ENCODE results near the gene CHAT.

Gene CHAT

DNA sequence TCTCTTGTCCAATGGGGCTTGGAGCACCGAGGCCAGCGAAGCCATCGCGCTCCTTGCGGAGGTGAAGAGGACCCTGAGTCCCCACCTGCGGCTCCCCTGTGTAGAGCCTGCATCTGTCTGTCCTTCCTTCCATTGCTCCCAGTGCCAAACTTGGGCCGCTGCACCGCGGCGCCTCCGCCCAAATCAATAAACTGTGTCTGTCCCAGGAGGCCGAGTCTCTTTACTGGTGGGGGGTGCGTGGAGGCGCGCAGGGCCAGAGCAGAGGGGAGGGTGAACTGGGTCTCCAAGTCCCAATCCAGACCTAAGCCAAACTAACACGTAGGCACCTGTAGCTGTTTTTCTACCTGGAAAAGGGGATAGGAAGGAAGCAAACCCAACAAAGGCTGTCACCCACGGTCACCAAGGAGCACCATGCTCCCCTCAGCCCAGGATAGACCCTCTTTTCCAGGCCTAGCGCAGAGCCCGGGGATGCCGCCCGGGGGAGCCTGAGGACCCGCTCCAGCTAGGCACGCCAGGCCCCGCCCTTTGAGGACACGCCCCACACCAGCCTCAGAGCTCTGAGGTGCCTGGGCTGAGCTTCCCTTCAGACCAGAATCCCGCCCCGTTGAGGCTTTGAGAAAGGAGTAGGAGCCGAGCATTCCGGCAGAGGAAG is 1.2 kb upstream of the CHAT start:
- DNase-seq (ENCODE audit: low read depth), result no peak

GRCh38 chr10:49613165-49613881 is 514 bp upstream of the CHAT start:
- no peak for DNase-seq (ENCODE audit: low read depth)

GRCh38 chr10:49614242-49615198 is 683 bp downstream of the CHAT start:
- no peak for DNase-seq (ENCODE audit: low read depth)

GRCh38 chr10:49615213-49615612 is 1.4 kb downstream of the CHAT start:
- DNase-seq (ENCODE audit: low read depth), result no peak

- no peak for DNase-seq (ENCODE audit: low read depth)
Observed at GRCh38 chr10:49615721-49616120, 1.9 kb downstream of the CHAT start.

DNA sequence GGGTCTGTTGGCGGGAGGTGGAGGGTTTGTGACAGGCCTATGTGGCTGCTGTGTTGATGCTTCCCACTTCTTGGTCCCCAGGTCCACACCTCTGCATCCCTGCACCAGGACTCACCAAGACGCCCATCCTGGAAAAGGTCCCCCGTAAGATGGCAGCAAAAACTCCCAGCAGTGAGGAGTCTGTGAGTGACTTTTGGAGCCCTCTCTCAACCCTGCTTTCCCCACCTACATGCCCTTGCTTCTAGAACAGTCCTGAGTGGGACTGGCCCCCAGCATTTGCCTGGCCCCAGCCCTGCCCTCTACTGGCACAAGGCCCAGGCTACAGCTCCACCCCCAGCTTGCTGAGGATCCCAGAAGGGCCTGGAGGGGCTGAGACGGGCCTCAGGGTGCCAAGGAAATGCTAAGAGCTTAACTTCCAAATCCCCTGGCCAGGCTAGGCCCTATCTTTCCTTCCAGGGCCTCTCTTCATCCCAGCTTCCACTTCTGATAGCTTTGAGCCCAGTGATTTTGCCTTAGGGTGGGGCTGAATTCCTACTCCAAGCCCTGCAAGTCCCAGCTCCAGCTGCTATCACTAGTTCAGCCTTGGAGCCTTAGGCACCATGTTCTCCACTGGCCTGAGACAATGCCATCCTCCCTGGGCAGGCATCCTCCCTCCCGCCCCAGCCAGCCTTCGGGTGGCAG is 2.7 kb downstream of the CHAT start:
- DNase-seq (ENCODE audit: low read depth), result no peak

DNA sequence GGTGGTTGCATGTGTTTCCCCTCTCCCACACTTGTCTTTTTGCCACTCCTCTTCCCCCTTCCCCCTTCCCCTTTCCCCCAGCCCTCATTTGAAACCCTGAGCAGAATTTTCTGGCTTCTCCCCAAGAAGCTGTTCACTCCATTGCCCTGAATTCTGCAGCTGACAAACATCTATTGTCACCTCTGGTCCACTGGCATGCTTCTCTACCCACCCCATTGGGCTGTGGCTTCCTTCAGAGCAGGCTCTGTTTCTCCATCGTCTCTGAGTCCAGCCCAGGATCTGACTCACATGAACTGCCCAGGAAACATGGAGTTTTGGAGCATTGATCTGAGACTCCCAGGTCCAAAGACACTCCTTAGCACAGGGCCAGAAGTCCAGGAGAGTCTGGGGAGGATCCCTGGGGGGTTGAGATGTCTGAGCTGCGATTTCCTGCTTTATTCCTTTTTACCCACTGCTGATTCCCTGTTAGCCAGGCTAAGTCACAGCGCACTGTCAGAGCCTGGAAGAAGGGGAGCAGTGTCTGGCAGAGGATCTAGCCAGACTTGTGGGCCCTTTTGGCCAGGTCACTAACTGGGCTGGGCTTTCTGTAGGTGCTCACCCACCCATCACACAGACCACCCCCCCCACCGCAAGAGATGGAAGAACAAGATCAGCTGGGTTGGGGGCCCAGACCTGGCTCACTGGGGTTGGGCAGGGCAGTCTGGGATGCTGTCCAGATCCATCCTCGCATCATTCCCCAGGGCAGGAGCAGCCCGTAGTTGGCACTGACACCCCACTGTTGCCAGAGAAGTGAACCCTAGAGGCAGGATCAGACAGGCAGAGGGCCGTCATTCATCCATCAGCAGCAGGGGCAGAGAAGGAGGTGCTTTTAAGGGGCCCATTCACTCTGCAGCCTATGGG is 3.5 kb downstream of the CHAT start:
- DNase-seq (ENCODE audit: low read depth), result no peak

DNA sequence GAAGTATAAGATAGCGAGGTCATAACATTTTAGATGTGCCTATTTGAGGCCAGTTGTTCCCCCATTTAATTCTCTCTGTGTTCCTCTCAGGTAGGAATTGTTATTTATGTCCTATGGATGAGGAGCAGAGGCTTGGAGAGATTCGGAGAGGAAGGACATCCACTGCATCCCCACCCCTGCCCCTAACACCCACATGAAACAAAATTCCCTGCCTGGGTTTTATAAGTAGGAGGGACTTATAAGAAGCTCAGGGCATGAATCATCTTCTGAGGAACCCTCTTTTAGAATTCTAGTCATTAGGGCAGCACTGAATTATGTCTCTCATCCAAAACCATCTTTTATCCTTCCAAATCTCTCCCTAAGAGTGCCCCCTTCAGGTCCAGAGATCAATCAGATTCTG is 5.0 kb downstream of the CHAT start:
- DNase-seq (ENCODE audit: low read depth), result no peak

DNA sequence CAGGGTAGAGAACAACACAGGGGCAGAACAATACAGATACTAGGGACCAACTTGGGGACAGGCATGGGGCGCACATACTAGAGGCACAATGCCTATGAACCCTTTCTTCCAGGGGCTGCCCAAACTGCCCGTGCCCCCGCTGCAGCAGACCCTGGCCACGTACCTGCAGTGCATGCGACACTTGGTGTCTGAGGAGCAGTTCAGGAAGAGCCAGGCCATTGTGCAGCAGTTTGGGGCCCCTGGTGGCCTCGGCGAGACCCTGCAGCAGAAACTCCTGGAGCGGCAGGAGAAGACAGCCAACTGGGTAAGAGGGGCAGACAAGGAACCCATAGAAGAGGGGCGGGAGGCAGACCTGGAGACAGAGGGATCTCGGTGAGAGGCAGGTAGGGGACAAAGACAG is 5.8 kb downstream of the CHAT start:
- no peak for DNase-seq (ENCODE audit: low read depth)

- DNase-seq (ENCODE audit: low read depth), result no peak
Observed at GRCh38 chr10:49620286-49620810, 6.5 kb downstream of the CHAT start.

DNA sequence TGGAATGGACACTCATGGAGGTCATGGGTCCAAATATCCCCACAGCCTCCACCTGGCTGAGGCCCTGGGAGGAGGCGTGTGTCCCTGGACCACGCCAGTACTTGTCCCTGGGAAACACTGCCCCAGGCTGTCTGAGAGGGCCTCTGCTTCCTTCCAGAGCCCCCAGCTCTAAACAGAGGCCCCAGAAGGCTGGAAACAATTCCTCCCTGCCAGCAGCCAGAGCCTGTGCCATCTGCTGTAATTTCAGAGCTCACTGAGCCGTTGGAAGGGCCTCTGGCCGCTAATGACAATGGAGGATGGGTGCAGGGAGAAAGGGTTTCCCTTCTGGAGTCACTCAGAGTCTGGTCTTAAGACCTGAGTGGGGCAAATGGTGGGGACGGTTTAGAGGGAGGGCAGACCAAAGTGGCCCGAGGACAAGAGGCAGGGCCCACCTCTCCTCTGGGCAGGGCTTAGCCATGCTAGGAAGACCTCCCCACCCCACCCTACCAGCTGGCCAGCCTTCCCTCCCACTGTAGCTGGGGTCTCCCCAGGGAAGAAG is 7.1 kb downstream of the CHAT start:
- DNase-seq (ENCODE audit: low read depth), result no peak

GRCh38 chr10:49621561-49621960 is 7.7 kb downstream of the CHAT start:
- no peak for DNase-seq (ENCODE audit: low read depth)

- DNase-seq (ENCODE audit: low read depth), result no peak
Observed at GRCh38 chr10:49622426-49623425, 8.9 kb downstream of the CHAT start.

- DNase-seq (ENCODE audit: low read depth), result no peak
Observed at GRCh38 chr10:49624629-49625028, 10.8 kb downstream of the CHAT start.

DNA sequence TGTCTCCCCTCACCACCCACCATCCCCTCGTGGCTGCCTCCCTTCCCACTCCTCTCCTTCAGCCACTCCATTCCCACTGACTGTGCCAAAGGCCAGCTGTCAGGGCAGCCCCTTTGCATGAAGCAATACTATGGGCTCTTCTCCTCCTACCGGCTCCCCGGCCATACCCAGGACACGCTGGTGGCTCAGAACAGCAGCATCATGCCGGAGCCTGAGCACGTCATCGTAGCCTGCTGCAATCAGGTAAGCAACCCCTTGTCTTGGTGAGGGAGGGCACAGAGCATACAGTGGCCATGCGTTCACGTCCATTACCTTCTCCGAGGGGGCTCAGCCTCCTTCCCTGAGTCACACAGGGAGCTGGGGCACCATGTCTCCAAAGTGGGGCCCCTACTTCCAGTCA is 11.6 kb downstream of the CHAT start:
- DNase-seq (ENCODE audit: low read depth), result no peak

DNA sequence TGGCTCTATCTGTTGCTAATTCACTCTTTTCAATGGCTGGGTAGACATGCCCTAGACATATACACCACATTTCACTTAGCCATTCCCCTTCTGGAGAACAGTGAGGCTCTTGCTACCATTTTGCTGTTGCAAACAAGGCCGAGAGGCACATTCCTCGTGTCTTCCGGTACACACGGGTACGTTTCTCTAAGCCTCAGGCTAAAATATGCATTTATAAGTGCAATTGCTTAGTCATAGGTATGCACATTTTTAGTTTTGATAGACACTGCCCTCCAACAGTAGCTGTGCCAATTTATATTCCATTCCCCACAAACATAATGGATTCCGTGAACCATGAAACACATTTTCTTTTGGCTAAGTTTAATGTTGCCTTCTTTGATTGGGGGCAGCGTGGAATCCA is 13.2 kb downstream of the CHAT start:
- no peak for DNase-seq (ENCODE audit: low read depth)

- no peak for DNase-seq (ENCODE audit: low read depth)
Observed at GRCh38 chr10:49627644-49628247, 13.9 kb downstream of the CHAT start.

DNA sequence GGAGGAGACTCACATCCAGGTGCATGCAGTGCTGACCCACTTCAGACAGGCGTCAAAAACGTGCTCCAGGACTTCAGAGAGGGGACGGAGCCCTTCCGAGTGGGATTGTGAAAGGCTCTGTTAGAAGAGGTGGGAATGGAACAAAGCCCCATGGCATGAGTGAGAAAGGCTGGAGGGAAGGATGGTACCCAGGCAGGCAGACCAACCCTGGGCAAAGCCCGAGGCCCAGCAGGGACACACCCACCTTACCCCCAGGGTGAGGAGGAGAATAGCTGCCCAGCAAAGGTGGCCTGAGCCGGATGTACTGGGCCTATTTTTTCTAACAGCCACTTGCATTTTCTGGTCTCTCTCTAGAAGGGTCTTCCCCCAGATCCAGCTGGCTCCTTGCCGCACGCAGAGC is 14.8 kb downstream of the CHAT start:
- DNase-seq (ENCODE audit: low read depth), result no peak

DNA sequence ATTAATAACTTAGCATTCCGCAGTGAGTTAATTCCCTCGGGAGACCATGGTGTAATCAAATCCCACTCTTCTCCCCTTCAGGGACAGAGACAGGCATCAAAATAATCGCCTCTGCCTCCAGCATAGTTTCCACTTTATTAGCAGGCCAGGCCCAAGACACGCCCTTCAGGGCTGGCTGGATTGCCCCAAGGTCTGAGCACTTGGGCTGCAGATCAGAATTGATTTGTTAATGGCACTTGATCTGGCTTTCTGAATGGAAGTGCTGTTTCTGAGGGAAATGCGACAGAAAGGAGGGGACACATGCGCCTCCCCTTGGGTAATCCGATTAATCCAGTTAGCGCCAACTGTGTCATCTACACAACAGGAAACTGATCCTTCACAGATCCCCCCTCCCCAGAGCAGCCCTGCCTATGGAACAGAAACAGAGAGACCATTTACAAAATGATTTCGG is 15.6 kb downstream of the CHAT start:
- no peak for DNase-seq (ENCODE audit: low read depth)

Data from amniotic epithelial cell (primary cell).